Omental fat pad (tissue), 4 donors: ENCODE results near the gene ZBTB37. TPM values are rescaled to one million over a fixed set of nuclear protein-coding genes. Genes with fewer than 3 reads are reported as not detected.

ENCODE experiments used
- ATAC-seq: fragments of 150-250 bp; one replicate; pipeline ENCODE4 v1.9.1; 2016; ENCODE audit warnings: mild to moderate bottlenecking, moderate library complexity; ENCODE audit not compliant: low FRiP score
- DNase-seq: peaks from one replicate; pipeline ENCODE4 v3.0.0-alpha.2; 2019; ENCODE audit warnings: low spot score
- CTCF ChIP-seq, 3 donors: fragments of 450-650 bp; IDR thresholded peaks; one replicate each; pipeline ENCODE4 v1.5.1; 2016 to 2017; ENCODE audit warnings: antibody characterized with exemption in 3 of 3, mild to moderate bottlenecking in 3 of 3, moderate library complexity in 2 of 3
- total RNA-seq, 4 donors: library from RNA; depleted of rRNA; stranded (reverse); fragments of >200 nt; gene quantifications; one replicate each; pipeline ENCODE4 v1.1.0, GENCODE V29; 2016

The ZBTB37 gene
- total RNA-seq, 4 donors from 2014 or later: 5.5 to 16.1 (median 12.1) TPM

- DNase-seq (no peak), ATAC-seq (no peak)
- no peak for TF ChIP-seq CTCF (IDR thresholded peaks at IDR 0.05)
Measured at GRCh38 chr1:173913111-173913510, 44.9 kb downstream of the ZBTB37 start.

DNA sequence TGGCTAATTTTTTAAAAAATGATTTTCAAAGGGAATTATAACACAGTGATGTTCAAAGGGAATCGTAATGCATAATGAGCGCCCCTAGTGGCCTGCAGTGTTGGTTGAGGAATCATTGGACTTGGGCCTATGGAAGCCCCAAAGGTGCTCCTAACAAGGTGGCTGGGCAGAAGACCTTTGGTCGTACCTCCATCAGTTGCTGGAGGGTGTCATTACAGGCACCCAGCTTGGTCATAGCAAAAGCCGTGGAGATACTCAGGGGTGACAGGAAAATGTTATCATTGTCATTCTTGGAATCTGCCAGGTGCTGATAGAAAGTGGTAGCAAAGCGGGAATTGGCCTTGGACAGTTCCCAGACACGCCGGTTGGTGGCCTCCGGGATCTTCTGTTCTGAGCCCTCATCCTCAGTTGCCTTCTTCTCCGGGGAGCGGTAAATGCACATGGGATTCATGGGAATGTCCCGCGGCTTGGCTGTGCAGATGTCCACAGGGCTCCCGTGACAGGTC, 46.2 kb downstream of the ZBTB37 start:
- TF ChIP-seq CTCF (IDR thresholded peaks at IDR 0.05): no peak
- ATAC-seq (no peak), DNase-seq (no peak)

- no peak for DNase-seq
- no peak for TF ChIP-seq CTCF (IDR thresholded peaks at IDR 0.05)
Measured at GRCh38 chr1:173915596-173915995, 47.4 kb downstream of the ZBTB37 start.

GRCh38 chr1:173916667-173917066, 48.5 kb downstream of the ZBTB37 start:
- ATAC-seq (no peak), DNase-seq (no peak)
- no peak for TF ChIP-seq CTCF (IDR thresholded peaks at IDR 0.05)

More at GRCh38 chr1:173915596-173915995, 47.4 kb downstream of the ZBTB37 start:
- ATAC-seq: no peak

DNA sequence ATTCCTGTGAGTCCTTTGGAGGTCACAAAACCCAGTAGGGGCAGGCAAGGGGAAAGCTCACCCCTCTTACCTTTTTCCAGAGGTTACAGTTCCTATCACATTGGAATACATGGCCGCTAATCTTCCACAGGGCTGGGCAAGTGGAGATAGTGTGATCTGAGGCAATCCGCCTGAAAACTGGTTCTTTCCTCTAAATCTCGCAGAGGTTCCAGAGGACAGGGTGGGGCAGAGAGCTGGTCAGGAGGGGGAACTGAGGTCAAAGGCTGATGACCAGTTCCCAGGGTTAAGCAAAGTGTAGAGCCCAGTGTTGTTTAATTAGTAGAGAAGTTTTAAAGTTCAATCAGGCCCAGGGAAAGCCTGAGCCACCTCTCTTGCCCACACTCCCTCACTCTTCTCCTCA, 49.0 kb downstream of the ZBTB37 start, which contains the start of gene SERPINC1:
TSS of gene SERPINC1 (minus strand) at position 179 of the 400 bp plus-strand sequence. CDS start at position 111, 68 bp downstream.
- DNase-seq: no peak
- no peak for ATAC-seq
- no peak for TF ChIP-seq CTCF (IDR thresholded peaks at IDR 0.05)

DNA sequence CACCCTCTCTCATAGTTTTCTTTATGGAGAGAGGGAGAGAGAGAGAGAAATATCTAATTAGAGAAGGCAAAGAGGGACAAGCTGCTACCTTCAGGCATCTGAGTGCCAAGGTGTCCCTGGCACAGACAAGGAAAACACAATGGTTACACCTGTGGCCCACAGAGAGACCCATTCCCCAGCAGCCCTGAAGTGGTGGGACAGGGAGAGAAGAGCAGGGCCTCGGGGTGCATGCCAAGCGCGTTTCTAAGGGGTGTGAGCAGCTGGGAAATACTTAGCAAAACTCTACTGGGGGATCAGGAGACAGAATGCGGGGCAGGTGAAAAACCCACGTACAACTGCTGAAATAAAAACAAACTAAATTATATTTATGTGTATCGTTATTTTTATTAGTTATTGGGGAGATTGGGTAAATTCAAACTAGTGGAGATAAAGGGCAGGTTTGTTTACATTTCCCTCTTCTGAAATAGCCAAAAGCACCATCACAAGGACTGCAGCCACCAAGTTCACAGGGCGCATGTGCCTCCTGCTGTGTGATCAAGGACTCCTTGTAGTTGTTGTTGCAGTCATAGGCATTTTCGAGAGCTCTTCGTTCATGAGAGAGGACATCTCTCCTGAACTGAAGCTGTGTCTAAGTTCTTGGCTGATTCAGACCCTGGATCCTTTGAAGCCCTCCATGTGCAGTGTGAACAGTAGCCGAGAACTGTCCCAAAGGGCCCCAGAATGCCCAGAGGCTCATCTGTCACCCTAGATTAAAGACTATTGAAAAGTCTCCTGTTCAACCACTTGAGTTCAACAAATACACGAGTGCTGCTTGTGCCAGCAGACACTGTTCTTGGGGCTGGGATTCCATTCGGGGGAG, 49.7 kb downstream of the ZBTB37 start:
- DNase-seq (no peak), ATAC-seq (no peak)
- TF ChIP-seq CTCF (IDR thresholded peaks at IDR 0.05): no peak

DNA sequence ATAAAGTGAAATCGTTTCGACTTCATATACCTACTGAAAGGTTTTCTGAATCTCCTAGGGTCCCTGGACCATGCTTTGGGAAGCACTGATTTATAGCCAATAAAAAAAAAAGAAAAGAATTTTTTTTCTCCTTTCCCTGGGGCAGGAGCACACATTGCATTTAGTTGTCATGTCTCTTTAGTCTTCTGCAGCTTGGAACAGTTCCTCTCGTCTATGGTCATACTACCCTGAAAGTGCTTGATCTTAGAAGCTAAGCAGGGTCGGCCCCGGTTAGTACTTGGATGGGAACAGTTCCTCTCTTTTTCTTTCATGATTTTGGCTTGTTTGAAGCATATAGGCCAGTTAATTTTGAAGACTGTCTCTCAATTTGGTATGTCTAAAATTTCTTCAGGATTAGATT, 52.7 kb downstream of the ZBTB37 start:
- ATAC-seq: no peak
- DNase-seq: no peak
- no peak for TF ChIP-seq CTCF (IDR thresholded peaks at IDR 0.05)
